ENCODE results near the gene TSC2. TPM values are rescaled to one million over a fixed set of nuclear protein-coding genes. Genes with fewer than 3 reads are reported as not detected.

Gene TSC2
- total and polyA plus RNA-seq, 2 of the 13 experiments (the other 11 are each of a cell fraction or from before 2014, with no cell fraction given), result 19.6 to 40.4 TPM

- TF ChIP-seq ZNF687 (CRISPR knock-in tag; IDR thresholded peaks at IDR 0.05), result peak; percentile 72
- TF ChIP-seq ZBTB3 (CRISPR knock-in tag; IDR thresholded peaks at IDR 0.05; ENCODE audit: borderline replicate concordance, low read depth), result peak; percentile 43; the same call in 1 of the 2 replicates
- peak; percentile 62 for TF ChIP-seq PATZ1 (CRISPR knock-in tag; IDR thresholded peaks at IDR 0.05)
- TF ChIP-seq THAP11 (CRISPR knock-in tag; IDR thresholded peaks at IDR 0.05), result peak; percentile 87
- TF ChIP-seq KDM2A (CRISPR knock-in tag; IDR thresholded peaks at IDR 0.05; ENCODE audit: borderline replicate concordance, low read depth), result peak; percentile 66; the same call in 1 of the 2 replicates
- TF ChIP-seq STAG1 (CRISPR knock-in tag; IDR thresholded peaks at IDR 0.05), result peak; percentile 96
- no peak for TF ChIP-seq DNMT1 (CRISPR knock-in tag; IDR thresholded peaks at IDR 0.05)
- TF ChIP-seq TFDP1 (CRISPR knock-in tag; IDR thresholded peaks at IDR 0.05; ENCODE audit: borderline replicate concordance), result peak; percentile 60; the same call in 1 of the 2 replicates
- TF ChIP-seq ZNF841 (CRISPR knock-in tag; IDR thresholded peaks at IDR 0.05; ENCODE audit: borderline replicate concordance), result no peak
- TF ChIP-seq RELA (CRISPR knock-in tag; IDR thresholded peaks at IDR 0.05), result no peak
- TF ChIP-seq ZNF232 (CRISPR knock-in tag; IDR thresholded peaks at IDR 0.05; ENCODE audit: borderline replicate concordance), result no peak
- TF ChIP-seq NFKBIZ (CRISPR knock-in tag; IDR thresholded peaks at IDR 0.05), result no peak
- TF ChIP-seq ZNF513 (CRISPR knock-in tag; conservative IDR thresholded peaks at IDR 0.05), result no peak
- TF ChIP-seq NCOA1 (CRISPR knock-in tag; IDR thresholded peaks at IDR 0.05), result no peak
- no peak for TF ChIP-seq ZNF235 (CRISPR knock-in tag; IDR thresholded peaks at IDR 0.05; ENCODE audit: borderline replicate concordance)
- no peak for TF ChIP-seq E2F2 (CRISPR knock-in tag; IDR thresholded peaks at IDR 0.05; ENCODE audit: borderline replicate concordance)
- TF ChIP-seq SIX4 (CRISPR knock-in tag; IDR thresholded peaks at IDR 0.05), result no peak
- no peak for TF ChIP-seq ZNF709 (CRISPR knock-in tag; IDR thresholded peaks at IDR 0.05)
These were observed 24.4 kb upstream of the TSC2 start (continued) for GRCh38 chr16:2023092-2024031.
